Mesodermal cell (in vitro differentiated cells): ENCODE measurements around the gene IDH3G.

ENCODE experiments used
- H3K27ac ChIP-seq: 2 replicates; pipeline ENCODE4 v1.7.0; 2013; ENCODE audit warnings: mild to moderate bottlenecking, low read depth, low read length, moderate library complexity; ENCODE audit not compliant: severe bottlenecking
- H3K36me3 ChIP-seq: 2 replicates; pipeline ENCODE4 v1.7.1; 2013; ENCODE audit warnings: mild to moderate bottlenecking, low read length, moderate library complexity; ENCODE audit not compliant: control insufficient read depth, insufficient read depth
- H3K4me1 ChIP-seq: one replicate; pipeline ENCODE4 v1.7.1; 2013; ENCODE audit warnings: mild to moderate bottlenecking, low read length; ENCODE audit not compliant: insufficient read depth, control insufficient read depth, poor library complexity, severe bottlenecking
- H3K4me3 ChIP-seq: 2 replicates; pipeline ENCODE4 v1.7.0; 2013; ENCODE audit warnings: low read length, control low read depth, mild to moderate bottlenecking; ENCODE audit not compliant: insufficient read depth, poor library complexity, severe bottlenecking; ENCODE audit errors: extremely low read depth
- H3K9me3 ChIP-seq: 2 replicates; pipeline ENCODE4 v1.7.1; 2013; ENCODE audit warnings: mild to moderate bottlenecking, low read length, moderate library complexity; ENCODE audit not compliant: control insufficient read depth
- WGBS, 2 experiments: methylation state at CpG; one replicate each; pipeline ENCODE4 v1.1.5; 2013; ENCODE audit warnings: missing lambda C conversion rate in 2 of 2; ENCODE audit not compliant: insufficient coverage in 2 of 2; 5-methylcytosine and 5-hydroxymethylcytosine counted together

Gene IDH3G

DNA sequence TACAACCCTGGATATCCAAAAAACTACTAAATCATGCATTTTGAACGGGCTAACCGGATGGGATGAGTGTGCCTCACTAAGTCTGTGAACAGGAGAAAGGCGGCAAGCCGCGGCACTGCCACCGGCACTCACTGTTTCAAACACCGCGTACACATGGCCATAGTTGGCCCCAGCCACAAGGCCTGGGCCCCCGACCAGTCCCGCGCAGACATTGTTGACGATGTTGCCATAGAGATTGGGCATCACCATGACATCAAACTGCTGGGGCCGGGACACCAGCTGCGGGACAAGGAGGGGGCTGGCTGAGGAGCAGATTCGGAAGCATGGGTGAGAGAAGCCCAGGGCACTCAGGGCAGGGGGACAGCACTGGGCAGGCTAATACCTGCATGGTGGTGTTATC is 7.5 kb downstream of the IDH3G start:
- Histone ChIP-seq H3K36me3 (peaks cover 9% of the 10 kb centered on the region), H3K4me3 (no peak overlapping the region), H3K9me3 (no peaks in the 10 kb centered on the region), H3K27ac (no peak overlapping the region), H3K4me1 (no peaks in the 10 kb centered on the region)
- 92 to 96% methylated on average over 11 to 14 of the region's 15 CpGs for WGBS, 2 experiments

DNA sequence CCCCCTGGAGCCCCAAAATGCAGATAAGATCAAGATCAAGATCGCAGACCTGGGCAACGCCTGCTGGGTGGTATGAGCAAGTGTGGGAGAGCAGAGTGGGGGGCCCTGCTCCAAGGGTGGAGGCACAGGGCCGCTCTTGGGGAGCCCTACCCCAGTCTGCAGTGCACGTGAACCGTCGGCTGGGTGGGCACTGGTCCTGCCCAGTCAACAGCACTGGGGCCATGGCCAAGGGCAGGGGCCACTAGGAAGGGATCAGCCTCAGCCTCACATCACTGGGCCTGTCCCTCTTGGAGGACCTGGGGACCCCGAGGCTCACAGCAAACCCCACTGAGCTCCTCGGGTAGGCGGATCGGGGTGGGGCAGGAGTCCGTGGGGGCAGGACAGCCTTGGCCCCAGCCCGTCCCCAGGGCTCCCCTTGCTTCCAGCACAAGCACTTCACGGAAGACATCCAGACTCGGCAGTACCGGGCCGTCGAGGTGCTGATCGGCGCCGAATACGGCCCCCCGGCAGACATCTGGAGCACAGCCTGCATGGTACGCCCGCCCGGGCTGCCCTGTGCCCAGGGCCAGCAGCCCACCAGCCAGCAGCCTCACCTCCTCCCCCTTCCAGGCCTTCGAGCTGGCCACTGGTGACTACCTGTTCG is 9.7 kb downstream of the IDH3G start:
- Histone ChIP-seq H3K9me3 (no peaks in the 10 kb centered on the region), H3K36me3 (peaks cover 9% of the 10 kb centered on the region), H3K4me3 (no peak overlapping the region), H3K4me1 (no peaks in the 10 kb centered on the region), H3K27ac (no peak overlapping the region)
- WGBS, 2 experiments: 92 to 100% methylated on average over 5 to 11 of the region's 27 CpGs

DNA sequence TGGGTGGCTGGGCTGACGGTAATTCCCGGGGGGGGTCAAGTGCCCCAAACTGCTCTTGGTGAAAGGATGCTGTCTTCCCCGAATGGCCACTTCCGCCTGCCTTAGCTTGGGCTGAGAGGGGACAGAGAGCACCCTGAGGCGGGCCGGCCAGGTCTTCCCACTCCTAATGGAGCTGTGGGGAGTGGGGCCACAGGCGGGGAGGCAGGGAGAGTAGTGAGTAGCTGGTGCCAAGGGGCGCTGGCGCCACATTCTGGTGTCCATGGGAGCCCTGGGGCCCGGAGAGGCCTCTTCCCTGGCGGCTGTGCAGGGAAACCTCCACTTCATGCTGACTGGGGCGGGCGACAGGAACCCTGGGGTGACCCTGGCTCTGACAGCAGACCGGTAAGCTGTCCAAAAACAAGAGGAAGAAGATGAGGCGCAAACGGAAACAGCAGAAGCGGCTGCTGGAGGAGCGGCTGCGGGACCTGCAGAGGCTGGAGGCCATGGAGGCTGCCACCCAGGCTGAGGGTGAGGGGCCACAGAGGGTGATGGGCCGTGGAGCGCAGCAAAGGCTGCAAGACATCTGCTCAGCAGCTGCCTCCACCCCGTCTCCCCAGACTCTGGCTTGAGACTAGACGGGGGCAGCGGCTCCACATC is 10.7 kb downstream of the IDH3G start:
- Histone ChIP-seq H3K36me3 (peaks cover 9% of the 10 kb centered on the region), H3K4me1 (no peaks in the 10 kb centered on the region), H3K27ac (no peak overlapping the region), H3K9me3 (no peaks in the 10 kb centered on the region), H3K4me3 (no peak overlapping the region)
- WGBS, 2 experiments: 91 to 100% methylated on average over 5 to 11 of the region's 24 CpGs

DNA sequence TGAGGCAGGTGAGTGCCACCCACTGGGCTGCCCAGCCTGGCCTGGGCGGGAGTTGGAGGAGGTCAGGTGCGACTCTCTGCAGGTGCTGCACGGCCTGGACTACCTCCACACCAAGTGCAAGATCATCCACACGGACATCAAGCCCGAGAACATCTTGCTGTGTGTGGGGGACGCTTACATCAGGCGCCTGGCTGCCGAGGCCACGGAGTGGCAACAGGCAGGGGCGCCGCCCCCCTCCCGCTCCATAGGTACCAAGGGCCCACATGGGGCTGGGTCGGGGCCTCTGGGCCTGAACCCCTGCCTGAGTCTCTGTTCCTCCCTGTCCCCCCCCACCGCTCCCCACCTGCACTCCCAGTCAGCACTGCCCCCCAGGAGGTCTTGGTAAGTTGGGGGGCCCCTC is 11.3 kb downstream of the IDH3G start:
- Histone ChIP-seq H3K4me3 (no peak overlapping the region), H3K36me3 (peaks cover 9% of the 10 kb centered on the region), H3K4me1 (no peaks in the 10 kb centered on the region), H3K9me3 (no peaks in the 10 kb centered on the region), H3K27ac (no peak overlapping the region)
- WGBS, 2 experiments: 97% methylated on average over 5 of the region's 14 CpGs; no CpG with 5 or more reads in 1 of the 2 experiments

DNA sequence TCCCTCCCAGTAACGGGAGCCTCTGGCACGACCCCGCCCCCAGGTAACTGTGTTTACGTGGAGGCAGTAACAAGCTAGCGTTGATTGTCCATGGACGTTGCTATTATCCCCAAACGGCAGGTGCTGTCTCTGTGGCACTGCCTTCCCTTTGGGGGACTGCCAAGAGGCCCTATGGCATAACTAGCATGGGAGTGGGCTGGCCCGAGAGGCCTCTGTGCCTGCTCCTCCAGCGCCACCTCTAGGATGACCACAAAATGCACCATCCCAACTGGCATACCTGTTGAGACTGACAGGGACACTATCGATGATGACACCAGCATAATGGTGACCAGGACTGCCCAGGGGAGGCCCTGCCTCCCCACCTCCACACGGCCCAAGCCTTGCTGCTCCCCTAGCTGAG is 11.9 kb downstream of the IDH3G start:
- Histone ChIP-seq H3K4me1 (no peaks in the 10 kb centered on the region), H3K36me3 (peaks cover 4% of the 10 kb centered on the region), H3K27ac (no peak overlapping the region), H3K4me3 (no peak overlapping the region), H3K9me3 (no peaks in the 10 kb centered on the region)
- 88 to 92% methylated on average over 2 to 3 of the region's 11 CpGs for WGBS, 2 experiments

DNA sequence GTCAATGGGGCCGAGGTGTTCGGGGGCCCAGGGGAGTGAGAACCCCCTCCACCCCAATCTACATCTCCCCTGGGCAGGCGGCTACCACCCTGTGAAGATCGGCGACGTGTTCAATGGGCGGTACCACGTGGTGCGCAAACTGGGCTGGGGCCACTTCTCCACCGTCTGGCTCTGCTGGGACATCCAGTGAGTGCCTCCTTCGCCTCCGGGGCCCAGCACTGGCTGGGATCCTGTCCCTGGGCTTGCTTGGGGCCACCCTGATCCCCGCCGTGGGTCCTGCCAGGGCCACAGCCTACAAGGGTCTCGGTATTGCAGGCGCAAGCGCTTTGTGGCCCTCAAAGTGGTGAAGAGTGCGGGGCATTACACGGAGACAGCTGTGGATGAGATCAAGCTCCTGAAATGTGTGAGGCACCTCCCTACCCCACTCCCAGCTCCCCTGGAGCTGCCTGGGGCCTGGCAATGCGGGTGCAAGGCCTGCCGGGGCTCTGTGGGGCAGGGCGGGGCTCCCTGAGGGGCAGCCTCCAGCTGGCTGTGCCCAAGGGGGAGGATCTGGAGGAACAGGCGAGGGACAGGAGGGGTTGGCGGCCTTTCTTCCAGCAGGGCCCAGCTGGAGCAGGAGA is 12.6 kb downstream of the IDH3G start:
- H3K4me3 ChIP-seq: no peak overlapping the region
- H3K27ac ChIP-seq: no peak overlapping the region
- H3K9me3 ChIP-seq: no peaks in the 10 kb centered on the region
- H3K4me1 ChIP-seq: no peaks in the 10 kb centered on the region
- H3K36me3 ChIP-seq: no peaks in the 10 kb centered on the region
- WGBS, 2 experiments: 88 to 97% methylated on average over 4 to 9 of the region's 24 CpGs

DNA sequence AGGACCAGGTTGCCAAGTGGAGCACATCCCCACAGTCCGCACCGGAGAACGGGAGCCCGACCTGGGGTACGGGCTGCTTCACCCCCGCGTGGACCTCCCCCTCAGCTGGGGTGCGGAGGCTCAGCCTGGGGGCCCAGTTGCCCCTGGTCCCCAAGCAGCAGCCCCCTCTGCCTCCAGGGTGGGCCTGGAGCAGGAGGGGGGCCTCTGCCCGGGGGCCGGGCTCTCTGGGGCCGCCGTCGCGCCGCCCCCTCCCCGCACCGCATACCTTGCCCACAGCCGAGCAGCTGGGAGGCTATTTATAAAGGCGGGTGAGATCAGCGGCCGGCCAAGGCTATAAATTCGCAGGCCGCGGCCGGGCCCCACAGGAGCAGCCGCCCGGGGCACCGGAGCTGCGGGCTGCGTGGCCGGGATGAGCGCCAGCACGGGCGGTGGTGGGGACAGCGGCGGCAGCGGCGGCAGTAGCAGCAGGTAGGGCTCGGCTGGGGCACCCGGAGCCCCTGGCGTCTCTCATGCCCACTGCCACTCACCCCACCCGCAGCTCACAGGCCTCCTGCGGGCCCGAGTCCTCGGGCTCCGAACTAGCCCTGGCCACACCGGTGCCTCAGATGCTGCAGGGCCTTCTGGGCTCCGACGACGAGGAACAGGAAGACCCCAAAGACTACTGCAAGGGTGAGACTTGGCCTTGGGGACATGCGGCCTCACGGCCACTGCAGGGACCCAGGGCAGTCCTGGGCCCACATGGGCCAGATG is 13.3 kb downstream of the IDH3G start, which contains the start of gene SRPK3:
TSS of gene SRPK3 (plus strand) at position 364 of the 750 bp plus-strand sequence. CDS start at position 410, 46 bp downstream.
- Histone ChIP-seq H3K9me3 (no peaks in the 10 kb centered on the region), H3K36me3 (no peaks in the 10 kb centered on the region), H3K27ac (no peak within 1 kb of the TSS), H3K4me1 (no peaks in the 10 kb centered on the region), H3K4me3 (no peak within 1 kb of the TSS)
- 82 to 93% methylated on average over 18 to 25 of the region's 52 CpGs for WGBS, 2 experiments

DNA sequence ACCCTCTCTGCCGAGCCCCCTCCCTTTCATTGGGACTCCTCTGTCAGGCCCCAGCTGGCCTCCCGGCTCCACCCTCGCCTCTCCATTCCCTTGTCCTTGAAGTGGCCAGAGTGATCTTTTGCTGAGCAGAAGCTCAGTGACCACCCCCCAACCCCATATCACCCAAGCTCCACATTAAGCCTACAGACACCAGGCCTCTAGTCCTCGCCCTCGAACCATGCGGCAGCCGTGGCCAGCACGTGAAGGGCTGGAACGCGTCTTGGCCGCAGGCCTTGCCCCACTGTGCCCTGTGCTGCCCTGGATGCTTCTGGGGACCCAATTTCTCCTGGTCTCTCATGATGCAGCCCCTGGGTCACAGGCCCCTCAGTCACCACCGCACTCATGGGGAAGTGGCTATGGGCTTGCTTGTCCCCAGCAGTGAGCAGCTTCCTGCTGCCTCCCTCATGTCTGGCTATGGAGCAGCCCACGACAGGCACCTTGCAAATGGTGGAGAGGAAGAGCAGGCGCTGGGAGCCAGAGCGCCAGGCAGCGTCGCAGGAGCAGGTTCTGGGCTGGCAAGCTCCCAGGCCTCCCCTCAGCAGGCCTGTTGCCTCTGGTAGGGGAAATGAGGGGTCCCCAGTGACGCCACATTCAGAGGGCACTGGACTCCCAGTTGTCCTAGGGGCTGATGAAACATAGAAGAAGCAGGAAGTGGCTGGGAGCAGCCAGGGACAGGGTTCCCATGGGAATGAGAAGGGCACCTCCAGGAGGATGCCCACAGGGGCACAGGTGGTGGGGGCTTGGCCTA is 14.1 kb downstream of the IDH3G start:
- Histone ChIP-seq H3K4me3 (no peak overlapping the region), H3K9me3 (no peaks in the 10 kb centered on the region), H3K4me1 (no peaks in the 10 kb centered on the region), H3K36me3 (no peaks in the 10 kb centered on the region), H3K27ac (no peak overlapping the region)
- 95 to 100% methylated on average over 1 to 14 of the region's 18 CpGs for WGBS, 2 experiments

DNA sequence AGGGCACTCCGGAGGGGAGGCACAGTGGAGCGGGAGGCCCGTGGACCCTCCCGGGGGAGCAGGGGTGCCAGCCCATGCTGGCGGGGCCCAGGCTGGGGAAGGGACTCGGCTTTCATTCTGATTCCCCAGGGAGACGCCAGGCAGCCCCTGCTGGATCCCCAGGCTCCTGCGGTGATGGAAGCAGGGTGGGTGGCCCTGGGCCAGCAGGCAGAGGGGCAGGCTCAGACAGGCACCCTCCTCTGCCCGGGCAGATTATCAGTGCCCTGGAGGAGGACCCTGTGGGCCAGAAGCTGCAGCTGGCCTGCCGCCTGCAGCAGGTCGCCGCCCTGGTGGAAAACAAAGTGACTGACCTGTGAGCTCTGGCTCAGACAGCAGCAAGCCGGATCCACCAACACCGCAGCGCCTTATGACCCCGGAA is 15.5 kb downstream of the IDH3G start:
- H3K4me3 ChIP-seq: no peak overlapping the region
- H3K36me3 ChIP-seq: no peaks in the 10 kb centered on the region
- no peaks in the 10 kb centered on the region for H3K9me3 ChIP-seq
- H3K27ac ChIP-seq: no peak overlapping the region
- 93 to 100% methylated on average over 2 to 8 of the region's 16 CpGs for WGBS, 2 experiments
- no peaks in the 10 kb centered on the region for H3K4me1 ChIP-seq

DNA sequence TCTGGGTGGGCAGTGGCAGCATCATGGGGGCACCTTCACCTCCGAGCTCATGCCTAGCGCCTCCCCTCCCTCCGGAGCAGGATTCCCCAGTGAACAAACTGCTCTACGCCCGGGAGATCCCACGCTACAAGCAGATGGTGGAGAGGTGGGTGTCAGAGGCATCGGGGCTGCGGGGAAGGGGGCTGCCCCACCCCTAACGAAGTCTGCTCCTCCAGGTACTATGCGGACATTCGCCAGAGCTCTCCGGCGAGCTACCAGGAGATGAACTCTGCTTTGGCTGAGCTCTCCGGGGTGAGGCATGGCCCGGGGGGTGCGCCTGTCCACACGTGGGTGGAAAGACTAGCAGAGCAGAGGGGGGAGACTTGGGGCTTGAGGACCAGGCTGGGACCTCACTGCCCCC is 16.0 kb downstream of the IDH3G start:
- WGBS, 2 experiments: 80 to 91% methylated on average over 1 to 6 of the region's 17 CpGs
- Histone ChIP-seq H3K4me1 (no peaks in the 10 kb centered on the region), H3K4me3 (no peak overlapping the region), H3K27ac (no peak overlapping the region), H3K9me3 (no peaks in the 10 kb centered on the region), H3K36me3 (no peaks in the 10 kb centered on the region)
